Measurements from ENCODE around the gene CCDC160.

The CCDC160 gene

GRCh38 chrX:134247492-134247891 lies 10.5 kb downstream of the CCDC160 start:
- DNase-seq (ENCODE audit: low read depth): no peak
- H3K4me3 ChIP-seq (ENCODE audit: low read depth, low read length): no peak overlapping the region
- TF ChIP-seq CTCF (IDR thresholded peaks at IDR 0.05; ENCODE audit: low read depth, low read length, missing control alignments): no peak
- in situ Hi-C loops (cut with HindIII; ENCODE audit: low sequenced_read_pairs): no loop called here

- no peak for DNase-seq (ENCODE audit: low read depth)
- no peak for TF ChIP-seq CTCF (IDR thresholded peaks at IDR 0.05; ENCODE audit: low read depth, low read length, missing control alignments)
- in situ Hi-C loops (cut with HindIII; ENCODE audit: low sequenced_read_pairs): no loop called here
- H3K4me3 ChIP-seq (ENCODE audit: low read depth, low read length): no peak overlapping the region
Measured at GRCh38 chrX:134249241-134249640, 12.3 kb downstream of the CCDC160 start.

- in situ Hi-C loops (cut with HindIII; ENCODE audit: low sequenced_read_pairs): loop anchor here (5.0 kb wide), 1 partner anchor 36 kb away; no protein-coding TSS in a partner anchor
- H3K4me3 ChIP-seq (ENCODE audit: low read depth, low read length): no peak overlapping the region
- no peak for TF ChIP-seq CTCF (IDR thresholded peaks at IDR 0.05; ENCODE audit: low read depth, low read length, missing control alignments)
- no peak for DNase-seq (ENCODE audit: low read depth)
Measured at GRCh38 chrX:134251241-134251640, 14.3 kb downstream of the CCDC160 start.

GRCh38 chrX:134254511-134254910 lies 17.5 kb downstream of the CCDC160 start:
- no peak for TF ChIP-seq CTCF (IDR thresholded peaks at IDR 0.05; ENCODE audit: low read depth, low read length, missing control alignments)
- in situ Hi-C loops (cut with HindIII; ENCODE audit: low sequenced_read_pairs): loop anchor here (5.0 kb wide), 1 partner anchor 33 kb away; no protein-coding TSS in a partner anchor
- no peak overlapping the region for H3K4me3 ChIP-seq (ENCODE audit: low read depth, low read length)
- DNase-seq (ENCODE audit: low read depth): no peak

GRCh38 chrX:134255555-134255954 lies 18.6 kb downstream of the CCDC160 start:
- DNase-seq (ENCODE audit: low read depth): no peak
- in situ Hi-C loops (cut with HindIII; ENCODE audit: low sequenced_read_pairs): no loop called here
- H3K4me3 ChIP-seq (ENCODE audit: low read depth, low read length): no peak overlapping the region
- TF ChIP-seq CTCF (IDR thresholded peaks at IDR 0.05; ENCODE audit: low read depth, low read length, missing control alignments): no peak

GRCh38 chrX:134256684-134257083 lies 19.7 kb downstream of the CCDC160 start:
- in situ Hi-C loops (cut with HindIII; ENCODE audit: low sequenced_read_pairs): no loop called here

More at GRCh38 chrX:134256684-134257083, 19.7 kb downstream of the CCDC160 start:
- no peak for TF ChIP-seq CTCF (IDR thresholded peaks at IDR 0.05; ENCODE audit: low read depth, low read length, missing control alignments)
- DNase-seq (ENCODE audit: low read depth): no peak
- H3K4me3 ChIP-seq (ENCODE audit: low read depth, low read length): no peak overlapping the region

Measured in astrocyte of the cerebellum (primary cell).